GM21360 (cell line): ENCODE measurements around the gene OTOA.
"Not testable (repeated sequence)": the region's sequence is repeated elsewhere in the genome, so short reads cannot be mapped to it uniquely, and the experiment has no call there.

Source experiments
- ATAC-seq: cut with Tn5 transposase; IDR thresholded peaks from one replicate; pipeline ENCODE4 v1.9.1; 2021; ENCODE audit warnings: mild to moderate bottlenecking, moderate library complexity; ENCODE audit not compliant: unreplicated experiment

The OTOA gene

DNA sequence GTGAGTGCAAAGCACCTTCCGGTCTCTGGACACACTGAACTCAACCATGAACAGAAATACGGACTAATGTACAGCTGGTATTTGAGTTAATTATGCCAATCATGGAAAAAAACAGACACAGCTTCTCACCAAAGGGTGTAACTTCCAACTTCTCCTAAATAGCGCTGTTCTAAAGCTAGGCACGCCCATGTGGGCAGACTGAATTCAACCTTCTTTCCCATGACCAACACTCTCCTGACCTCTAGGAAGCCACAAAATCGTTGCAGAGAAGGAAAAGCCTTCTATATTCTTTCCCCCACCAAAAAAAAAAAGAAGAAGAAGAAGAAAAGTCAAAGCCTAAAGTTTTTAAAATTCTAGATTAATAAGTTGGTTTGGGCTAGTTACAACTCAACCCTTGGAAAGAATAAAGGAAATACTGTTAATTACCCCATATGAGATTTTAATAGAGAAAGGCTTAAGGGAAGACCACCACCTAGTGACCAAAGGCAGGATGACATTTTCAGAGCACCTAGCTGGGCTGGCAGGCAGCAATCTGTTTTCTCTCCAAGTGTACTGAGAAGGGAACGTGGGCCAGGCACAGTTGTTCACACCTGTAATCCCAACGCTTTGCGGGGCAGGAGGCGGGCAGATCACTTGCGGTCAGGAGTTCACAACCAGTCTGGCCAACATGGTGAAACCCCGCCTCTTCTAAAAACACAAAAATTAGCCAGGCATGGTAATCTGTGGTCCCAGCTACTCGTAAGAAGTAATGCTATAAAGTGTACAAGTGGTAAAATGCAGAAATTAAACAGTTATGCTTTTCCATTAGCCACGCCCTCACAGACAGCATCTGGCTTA lies 138.0 kb downstream of the OTOA start:
- not testable (repeated sequence) for ATAC-seq

DNA sequence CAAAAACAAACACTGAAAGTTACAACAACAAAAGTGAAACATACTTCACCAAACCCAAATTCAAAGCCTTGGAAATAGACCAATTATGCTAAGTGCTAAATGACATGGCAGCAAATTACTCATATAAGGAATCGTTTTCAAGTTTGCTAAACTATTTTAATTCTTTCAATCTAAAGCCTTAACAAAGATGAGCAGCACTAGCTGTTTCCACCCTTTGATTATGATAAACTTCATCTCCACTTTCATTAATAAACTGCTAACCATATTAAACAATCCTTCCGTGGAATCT lies 138.6 kb downstream of the OTOA start:
- ATAC-seq: not testable (repeated sequence)
